K562 (cell line): ENCODE measurements around the gene GTF2A1. TPM values are rescaled to one million over a fixed set of nuclear protein-coding genes. Genes with fewer than 3 reads are reported as not detected.

Experiments used
- ASH1L ChIP-seq: fragments of 450-650 bp; IDR thresholded peaks from 2 replicates; pipeline ENCODE4 v1.6.1; 2018; ENCODE audit warnings: borderline replicate concordance, mild to moderate bottlenecking, low read depth; ENCODE audit not compliant: partially characterized antibody
- BHLHE40 ChIP-seq: IDR thresholded peaks from 2 replicates; pipeline ENCODE4 v1.6.1; 2011; ENCODE audit warnings: low read length, improper control_type of control experiment
- CREB1 ChIP-seq, 2 experiments: sonication (generic) in 1 of 2; formaldehyde crosslinking in 1 of 2; IDR thresholded peaks; 2 replicates each; pipeline versions ENCODE4 v1.6.1 to v1.8.0; 2012 to 2022; ENCODE audit warnings: inconsistent platforms in 1 of 2, mild to moderate bottlenecking in 1 of 2, missing genetic modification reagents in 1 of 2, moderate library complexity in 1 of 2
- CREB3L1 ChIP-seq: fragments of 450-650 bp; IDR thresholded peaks from 2 replicates; pipeline ENCODE4 v1.6.1; 2014; ENCODE audit warnings: low read depth, mild to moderate bottlenecking, moderate library complexity, borderline replicate concordance
- ELF1 ChIP-seq: fragments of 200-800 bp; sonication (Bioruptor generic); IDR thresholded peaks from 2 replicates; pipeline ENCODE4 v1.6.1; 2016; ENCODE audit warnings: missing genetic modification characterization, missing compliant biosample characterization
- FOXA3 ChIP-seq, 2 experiments: fragments of 450-650 bp in 1 of 2; sonication (generic) in 1 of 2; formaldehyde crosslinking; IDR thresholded peaks in 1 of 2; conservative IDR thresholded peaks in 1 of 2; 2 replicates each; pipeline versions ENCODE4 v1.4.0 to v1.8.0; 2020 to 2022; ENCODE audit warnings: mild to moderate bottlenecking in 2 of 2, missing genetic modification reagents in 1 of 2
- FOXJ2 ChIP-seq: fragments of 200-800 bp; sonication (Bioruptor generic); IDR thresholded peaks from 2 replicates; pipeline ENCODE4 v1.6.1; 2016; ENCODE audit warnings: missing genetic modification characterization, missing compliant biosample characterization
- FOXK1 ChIP-seq: sonication (generic); formaldehyde crosslinking; IDR thresholded peaks from 2 replicates; pipeline ENCODE4 v1.8.0; 2022; ENCODE audit warnings: missing genetic modification reagents, mild to moderate bottlenecking, borderline replicate concordance
- GTF2E2 ChIP-seq: fragments of 200-800 bp; sonication (Bioruptor generic); IDR thresholded peaks from 2 replicates; pipeline ENCODE4 v1.6.1; 2016; ENCODE audit warnings: missing genetic modification characterization, missing compliant biosample characterization
- KAT2B ChIP-seq: IDR thresholded peaks from one replicate; pipeline ENCODE4 v1.6.1; 2012; ENCODE audit warnings: low read depth, mild to moderate bottlenecking, control low read depth, inconsistent platforms, low read length, moderate library complexity
- MAFF ChIP-seq: IDR thresholded peaks from 2 replicates; pipeline ENCODE4 v1.6.1; 2012; ENCODE audit warnings: low read length, improper control_type of control experiment
- MAFG ChIP-seq: fragments of 450-650 bp; conservative IDR thresholded peaks from 2 replicates; pipeline ENCODE4 v1.6.1; 2016; ENCODE audit warnings: missing genetic modification characterization, missing compliant biosample characterization
- MEIS2 ChIP-seq: fragments of 450-650 bp; IDR thresholded peaks from 2 replicates; pipeline ENCODE4 v1.6.1; 2014; ENCODE audit warnings: mild to moderate bottlenecking; ENCODE audit not compliant: partially characterized antibody
- NFATC3 ChIP-seq: fragments of 450-650 bp; IDR thresholded peaks from 2 replicates; pipeline ENCODE4 v1.6.1; 2017; ENCODE audit warnings: mild to moderate bottlenecking
- RAD51 ChIP-seq: fragments of 450-650 bp; IDR thresholded peaks from 2 replicates; pipeline ENCODE4 v1.7.1; 2016; ENCODE audit warnings: low read depth, mild to moderate bottlenecking, borderline replicate concordance
- RNF2 ChIP-seq: sonication (generic); IDR thresholded peaks from 2 replicates; pipeline ENCODE4 v1.6.1; 2016
- SLC30A9 ChIP-seq: fragments of 250-450 bp; sonication (Bioruptor Pico); IDR thresholded peaks from 2 replicates; pipeline ENCODE4 v1.8.0; 2022; ENCODE audit warnings: mild to moderate bottlenecking, moderate library complexity
- SP1 ChIP-seq: sonication (generic); formaldehyde crosslinking; IDR thresholded peaks from 2 replicates; pipeline ENCODE4 v1.8.1; 2022; ENCODE audit warnings: mild to moderate bottlenecking, missing genetic modification reagents
- STAT5A ChIP-seq: IDR thresholded peaks from 2 replicates; pipeline ENCODE4 v1.6.1; 2012; ENCODE audit warnings: low read length, inconsistent platforms, borderline replicate concordance
- TEAD2 ChIP-seq: fragments of 450-650 bp; IDR thresholded peaks from 2 replicates; pipeline ENCODE4 v1.6.1; 2016; ENCODE audit warnings: missing genetic modification characterization, control low read depth, missing compliant biosample characterization
- ZKSCAN1 ChIP-seq: fragments of 150-350 bp; IDR thresholded peaks from 2 replicates; pipeline ENCODE4 v1.6.1; 2016; ENCODE audit warnings: low read depth, low read length
- ZNF174 ChIP-seq: fragments of 250-450 bp; sonication (Bioruptor Pico); IDR thresholded peaks from 2 replicates; pipeline ENCODE4 v1.4.0; 2020; ENCODE audit warnings: mild to moderate bottlenecking
- ZNF253 ChIP-seq: fragments of 250-450 bp; sonication (Bioruptor Pico); conservative IDR thresholded peaks from 2 replicates; pipeline ENCODE4 v1.6.1; 2021; ENCODE audit warnings: mild to moderate bottlenecking
- polyA plus RNA-seq, 8 experiments: library from polyadenylated mRNA; depleted of rRNA in 4 of 8; stranded (reverse) in 5 of 8; unstranded in 3 of 8; fragments of >200 nt; fragmentation: Nextera tagmentation in 2 of 8; fragmentation: Illumina TruSeq in 1 of 8; extraction: Ambion mirVana in 2 of 8; extraction: Trizol in 1 of 8; gene quantifications; 2 replicates each; pipeline versions ENCODE4 v1.2.1 to v1.2.3, GENCODE V29; 2011 to 2014; ENCODE audit warnings: inconsistent platforms in 1 of 8, missing spikeins in 1 of 8
- total RNA-seq, 7 experiments: library from RNA; depleted of rRNA in 6 of 7; stranded (reverse); fragments of >200 nt in 6 of 7; fragmentation: Illumina TruSeq in 2 of 7; extraction: Trizol in 2 of 7; gene quantifications; 2 replicates each; pipeline versions ENCODE4 v1.2.1 to v1.2.3, GENCODE V29; 2011 to 2021; ENCODE audit warnings: low replicate concordance in 1 of 7

GTF2A1 gene
- total and polyA plus RNA-seq, 9 of the 15 experiments (the other 6 are each of a cell fraction or from before 2014, with no cell fraction given), result 3.4 to 22.8 (median 14.7) TPM

GRCh38 chr14:81220830-81221578, at the start of gene GTF2A1 (continued):
- TF ChIP-seq CREB1 (IDR thresholded peaks at IDR 0.05) (0 out of 2 replicates have a peak, but pooled peaks have one; percentile 39), CREB1 (CRISPR knock-in tag; IDR thresholded peaks at IDR 0.05) (peak; percentile 60; the same call in 1 of the 2 replicates), NFATC3 (no peak), MEIS2 (peak; percentile 15), ZNF253 (CRISPR knock-in tag) (no peak), RAD51 (peak; percentile 99), FOXJ2 (no peak), ASH1L (peak; percentile 78), BHLHE40 (peak; percentile 92), TEAD2 (tag) (peak; percentile 15; the same call in 1 of the 2 replicates), RNF2 (peak; percentile 73), ZNF174 (CRISPR knock-in tag) (no peak), GTF2E2 (tag) (peak; percentile 87), SLC30A9 (CRISPR knock-in tag) (no peak), MAFF (peak; percentile 59), SP1 (CRISPR knock-in tag) (peak; percentile 77), FOXK1 (CRISPR knock-in tag) (peak; percentile 61), MAFG (tag) (peak; percentile 85), KAT2B (no peak), FOXA3 (CRISPR knock-in tag; conservative IDR thresholded peaks at IDR 0.05 in 1 of 2, IDR thresholded peaks at IDR 0.05 in 1 of 2) (0 out of 4 replicates have a peak, but pooled peaks of 1 of the 2 experiments have one; percentile 58), CREB3L1 (peak; percentile 93), STAT5A (no peak), ELF1 (tag) (peak; percentile 98), ZKSCAN1 (no peak)
